Superior temporal gyrus (tissue), 1 donor: ENCODE measurements around the gene DCTN1.

ENCODE experiments used
- DNase-seq: peaks from one replicate; pipeline ENCODE4 v3.0.0-alpha.2; 2016; ENCODE audit errors: extremely low spot score

Gene DCTN1

GRCh38 chr2:74325815-74326214, 54.3 kb downstream of the DCTN1 start:
- DNase-seq = no peak

- DNase-seq = no peak
These were observed 58.4 kb downstream of the DCTN1 start for GRCh38 chr2:74321737-74322136.

GRCh38 chr2:74317701-74318100, 62.4 kb downstream of the DCTN1 start:
- DNase-seq = peak; percentile 17

GRCh38 chr2:74316627-74317295, 63.4 kb downstream of the DCTN1 start:
- DNase-seq = no peak

DNA sequence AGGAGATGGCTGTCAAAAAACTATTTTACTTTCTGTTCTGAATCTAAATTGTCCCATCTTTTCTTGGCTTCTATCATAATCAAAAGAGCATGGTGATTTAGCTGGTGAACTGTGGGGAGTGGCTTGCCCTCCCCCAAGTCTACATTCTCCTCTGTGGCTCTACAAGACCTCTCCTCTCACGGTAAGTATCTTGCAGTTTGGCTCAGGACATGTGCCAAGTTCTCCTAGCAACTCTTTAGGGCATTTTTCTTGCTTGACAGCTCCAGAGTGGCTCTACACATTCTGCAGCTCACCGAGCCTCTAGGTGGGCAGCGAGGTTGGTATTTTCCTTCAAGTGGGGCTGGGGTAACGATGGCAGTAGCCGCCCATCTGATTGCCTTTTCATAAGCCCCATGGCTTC, 66.0 kb downstream of the DCTN1 start:
- no peak for DNase-seq

DNA sequence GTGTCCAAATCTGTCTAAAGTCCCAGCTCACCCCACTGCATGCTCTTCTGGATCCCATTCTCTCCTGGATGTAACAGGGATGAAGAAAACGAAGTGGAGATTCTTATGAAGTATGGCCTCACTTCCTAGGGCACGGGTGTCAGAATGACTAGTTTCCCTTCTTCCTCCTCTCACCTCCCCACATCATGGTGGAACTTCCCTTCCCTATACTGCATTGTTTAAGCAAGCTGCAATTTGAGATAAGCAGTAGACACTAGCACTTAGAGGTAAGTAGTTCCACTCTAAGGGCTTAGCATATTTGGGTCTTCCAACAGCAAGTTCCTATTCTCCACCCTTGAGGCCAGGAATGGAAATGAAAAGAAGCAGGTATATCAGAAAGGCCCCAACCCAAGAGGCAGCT, 66.6 kb downstream of the DCTN1 start:
- DNase-seq = no peak

DNA sequence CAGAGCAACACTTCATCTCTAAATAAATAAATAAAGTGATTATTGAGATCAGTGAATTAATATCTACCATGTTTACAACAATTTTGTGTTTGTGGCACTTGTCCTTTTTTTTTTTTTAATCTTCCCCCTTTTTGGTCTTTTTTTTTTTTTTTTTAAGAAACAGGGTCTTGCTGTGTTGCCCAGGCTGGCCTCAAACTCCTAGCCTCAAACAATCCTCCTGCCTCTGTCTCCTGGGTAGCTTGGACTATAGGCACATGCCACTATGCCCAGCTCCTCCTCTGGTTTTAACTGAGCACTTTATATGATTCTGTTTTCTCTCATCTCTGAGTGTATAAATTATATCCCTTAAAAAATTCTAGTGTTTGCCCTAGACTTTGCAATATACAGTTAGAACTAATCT, 67.2 kb downstream of the DCTN1 start:
- no peak for DNase-seq
